Kidney (tissue), 14 donors: ENCODE data around the gene JAKMIP3. TPM values are rescaled to one million over a fixed set of nuclear protein-coding genes. Genes with fewer than 3 reads are reported as not detected.

ENCODE experiments used
- DNase-seq, 5 donors: peaks; one replicate each; pipeline ENCODE4 v3.0.0-alpha.2; 2013 to 2020
- FAIRE-seq: peaks from 2 replicates; lab custom pipeline; 2012; peaks lifted over from hg19 to GRCh38; lab: Jason Lieb, UNC
- H3K27ac ChIP-seq, 2 donors: one replicate each; pipeline ENCODE4 v1.7.0; 2013; ENCODE audit warnings: low read depth in 2 of 2, low read length in 2 of 2, inconsistent platforms in 1 of 2
- H3K27me3 ChIP-seq: one replicate; pipeline ENCODE4 v1.7.1; 2013; ENCODE audit warnings: low read length, inconsistent platforms; ENCODE audit not compliant: control insufficient read depth, insufficient read depth
- H3K36me3 ChIP-seq, 3 donors: one replicate each; pipeline versions ENCODE4 v1.7.0 to v1.7.1; 2013; ENCODE audit warnings: low read length in 3 of 3, control low read depth in 1 of 3, inconsistent platforms in 1 of 3; ENCODE audit not compliant: insufficient read depth in 3 of 3, control insufficient read depth in 2 of 3
- H3K4me1 ChIP-seq, 3 donors: one replicate each; pipeline versions ENCODE4 v1.7.0 to v1.7.1; 2013; ENCODE audit warnings: low read length in 3 of 3, inconsistent platforms in 1 of 3, low read depth in 1 of 3; ENCODE audit not compliant: control insufficient read depth in 2 of 3, insufficient read depth in 2 of 3
- H3K4me3 ChIP-seq, 3 donors: one replicate each; pipeline versions ENCODE4 v1.7.0 to v1.8.1; 2013; ENCODE audit warnings: low read length in 3 of 3, control low read depth in 1 of 3, inconsistent platforms in 1 of 3
- H3K9ac ChIP-seq, 3 donors: one replicate each; pipeline versions ENCODE4 v1.7.0 to v1.7.1; 2013; ENCODE audit warnings: low read length in 3 of 3, control low read depth in 1 of 3, inconsistent platforms in 1 of 3
- H3K9me3 ChIP-seq, 3 donors: one replicate each; pipeline versions ENCODE4 v1.7.0 to v1.7.1; 2013; ENCODE audit warnings: low read length in 3 of 3, control low read depth in 1 of 3, inconsistent platforms in 1 of 3; ENCODE audit not compliant: control insufficient read depth in 2 of 3, insufficient read depth in 1 of 3
- CTCF ChIP-seq: IDR thresholded peaks from 3 replicates; pipeline ENCODE4 v1.5.1; 2012; ENCODE audit warnings: mild to moderate bottlenecking, moderate library complexity, borderline replicate concordance; ENCODE audit not compliant: insufficient read depth; ENCODE audit errors: extremely low read depth
- intact Hi-C: fragments of 100-400 bp; cut with DNase I; formaldehyde crosslinking; loops from one replicate; pipeline ENCODE4 v1.11.1; 2022
- polyA plus RNA-seq: library from polyadenylated mRNA; stranded (reverse); fragments of 350-450 nt; fragmentation: Illumina TruSeq; extraction: RNeasy Lipid Tissue Mini Kit (QIAGEN cat#74804); gene quantifications from one replicate; pipeline ENCODE4 v1.2.3, GENCODE V29; 2014; ENCODE audit warnings: low read depth, low replicate concordance; ENCODE audit not compliant: insufficient read depth
- total RNA-seq: library from RNA; stranded (reverse); fragmentation: NEBNext Ultra II Directional; extraction: Animal tissue kit (Norgen Biotek cat#: 25700); gene quantifications from one replicate; pipeline ENCODE4 v1.2.1, GENCODE V29; 2021
- donor health status: control.
- donor health status: control.
- donor health status: control.
- donor health status: control.
- donor health status: control.
- donor health status: DM: yes; HTN: yes; CAD: no.
- donor health status: Normal renal cell carcinoma (clear cell type).

The JAKMIP3 gene
- total and polyA plus RNA-seq, 2 donors from 2014 or later, result 0.13 to 0.16 TPM

- no peak for FAIRE-seq
- intact Hi-C loops, result no loop called here
Observed at GRCh38 chr10:132100091-132100481, 34.3 kb downstream of the JAKMIP3 start.

GRCh38 chr10:132100556-132101349 lies 35.0 kb downstream of the JAKMIP3 start:
- DNase-seq (peak in 2 of 5 donors; percentile 4 to 51), FAIRE-seq (no peak)
- Histone ChIP-seq H3K4me1 (no peaks in the 10 kb centered on the region), H3K9me3 (no peaks in the 10 kb centered on the region), H3K36me3 (no peaks in the 10 kb centered on the region), H3K27ac (no peak overlapping the region), H3K9ac (no peak overlapping the region), H3K27me3 (no peaks in the 10 kb centered on the region), H3K4me3 (no peak overlapping the region)
- intact Hi-C loops, result no loop called here
- no peak for TF ChIP-seq CTCF

More at GRCh38 chr10:132100091-132100481, 34.3 kb downstream of the JAKMIP3 start:
- no peaks in the 10 kb centered on the region for H3K4me1 ChIP-seq
- H3K9ac ChIP-seq, result no peak overlapping the region
- H3K9me3 ChIP-seq, result no peaks in the 10 kb centered on the region
- no peaks in the 10 kb centered on the region for H3K36me3 ChIP-seq
- no peak overlapping the region for H3K4me3 ChIP-seq
- H3K27ac ChIP-seq, result no peak overlapping the region
- DNase-seq, result peak in 1 of 5 donors; percentile 59
- no peak for TF ChIP-seq CTCF
- H3K27me3 ChIP-seq, result no peaks in the 10 kb centered on the region

GRCh38 chr10:132101529-132101928 lies 35.8 kb downstream of the JAKMIP3 start:
- Histone ChIP-seq H3K36me3 (no peaks in the 10 kb centered on the region), H3K27ac (no peak overlapping the region), H3K9ac (no peak overlapping the region), H3K9me3 (no peaks in the 10 kb centered on the region), H3K27me3 (no peaks in the 10 kb centered on the region), H3K4me3 (no peak overlapping the region), H3K4me1 (no peaks in the 10 kb centered on the region)
- intact Hi-C loops, result no loop called here
- DNase-seq, result peak in 2 of 5 donors; percentile 3 to 26
- no peak for FAIRE-seq
- no peak for TF ChIP-seq CTCF
